RWPE1 (cell line): Measurements from ENCODE around the gene SCEL.

Experiments used
- CTCF ChIA-PET: fragments of 350-600 bp; sonication (Branson Sonifier 250); formaldehyde crosslinking; extraction: SDS; loops from one replicate; lab custom pipeline; 2021; lab: Yijun Ruan, JAX
- POLR2A ChIA-PET: fragments of 400-600 bp; formaldehyde crosslinking; extraction: SDS; loops from one replicate; lab custom pipeline; 2020; ENCODE audit warnings: antibody characterized with exemption; ENCODE audit not compliant: low non-redundant PET; lab: Yijun Ruan, JAX
- DNase-seq: peaks from one replicate; pipeline ENCODE4 v3.0.0; 2012; ENCODE audit warnings: low spot score
- H3K27ac ChIP-seq: fragments of 450-650 bp; 2 replicates; pipeline ENCODE4 v1.5.1; 2017
- CTCF ChIP-seq: fragments of 450-650 bp; conservative IDR thresholded peaks from 2 replicates; pipeline ENCODE4 v1.5.1; 2017; ENCODE audit warnings: low read depth, mild to moderate bottlenecking

SCEL gene

GRCh38 chr13:77691871-77692270 is 156.4 kb downstream of the SCEL start:
- TF ChIP-seq CTCF, result no peak
- POLR2A ChIA-PET, result no interaction called here
- no peak overlapping the region for H3K27ac ChIP-seq
- CTCF ChIA-PET, result interaction anchor here (0.7 kb wide), 1 partner anchor 11 kb away, joined by 3 read pairs; no protein-coding TSS in a partner anchor
- DNase-seq, result no peak

- TF ChIP-seq CTCF, result no peak
- no peak for DNase-seq
- CTCF ChIA-PET, result no interaction called here
- POLR2A ChIA-PET, result no interaction called here
- no peak overlapping the region for H3K27ac ChIP-seq
Measured at GRCh38 chr13:77692746-77693448, 157.4 kb downstream of the SCEL start.

- ChIA-PET POLR2A (no interaction called here), CTCF (interaction anchor here (0.7 kb wide), 1 partner anchor 439 kb away, joined by 3 read pairs; no protein-coding TSS in a partner anchor)
- TF ChIP-seq CTCF, result no peak
- no peak for DNase-seq
- H3K27ac ChIP-seq, result no peak overlapping the region
Measured at GRCh38 chr13:77693449-77693940, 158.0 kb downstream of the SCEL start.
